Measurements from ENCODE around the gene OR5L1.

OR5L1 gene

GRCh38 chr11:55811067-55811466 lies at the start of gene OR5L1:
Gene OR5L1 (plus strand): TSS chr11:55811367. CDS start chr11:55811467, 100 bp downstream.
- no peaks in the 10 kb centered on the region for H3K27me3 Mint-ChIP-seq

GRCh38 chr11:55773138-55773537 lies 38.0 kb upstream of the OR5L1 start, which contains the start of gene OR5D13:
Gene OR5D13 (plus strand): TSS chr11:55773438. CDS start chr11:55773438, 0 bp downstream.
- no peaks in the 10 kb centered on the region for H3K4me1 Mint-ChIP-seq
- peaks cover 5% of the 10 kb centered on the region for H3K9me3 Mint-ChIP-seq
- no peak within 1 kb of the TSS for H3K4me3 Mint-ChIP-seq
- H3K27ac Mint-ChIP-seq, result no peak within 1 kb of the TSS
- no peak for ATAC-seq
- no peaks in the 10 kb centered on the region for H3K27me3 Mint-ChIP-seq
- no peaks in the 10 kb centered on the region for H3K36me3 Mint-ChIP-seq

More at GRCh38 chr11:55811067-55811466, at the start of gene OR5L1:
- H3K27ac Mint-ChIP-seq, result no peak within 1 kb of the TSS
- H3K4me3 Mint-ChIP-seq, result no peak within 1 kb of the TSS
- H3K4me1 Mint-ChIP-seq, result no peaks in the 10 kb centered on the region
- H3K36me3 Mint-ChIP-seq, result no peaks in the 10 kb centered on the region
- peaks cover 12% of the 10 kb centered on the region for H3K9me3 Mint-ChIP-seq
- ATAC-seq, result no peak

- Mint-ChIP-seq H3K27ac (no peak overlapping the region), H3K27me3 (no peaks in the 10 kb centered on the region), H3K9me3 (peaks cover 13% of the 10 kb centered on the region), H3K4me3 (no peak overlapping the region), H3K36me3 (no peaks in the 10 kb centered on the region), H3K4me1 (no peaks in the 10 kb centered on the region)
- ATAC-seq, result no peak
These were observed 19.6 kb upstream of the OR5L1 start for GRCh38 chr11:55791606-55792005.

GRCh38 chr11:55793321-55793720 lies 17.8 kb upstream of the OR5L1 start:
- no peak overlapping the region for H3K4me3 Mint-ChIP-seq
- no peaks in the 10 kb centered on the region for H3K4me1 Mint-ChIP-seq
- no peaks in the 10 kb centered on the region for H3K27me3 Mint-ChIP-seq
- H3K36me3 Mint-ChIP-seq, result no peaks in the 10 kb centered on the region
- H3K27ac Mint-ChIP-seq, result no peak overlapping the region
- no peak for ATAC-seq
- peaks cover 10% of the 10 kb centered on the region for H3K9me3 Mint-ChIP-seq

GRCh38 chr11:55795256-55795655 lies 15.9 kb upstream of the OR5L1 start, which contains the start of gene OR5D14:
Gene OR5D14 (plus strand): TSS chr11:55795556. CDS start chr11:55795556, 0 bp downstream.
- no peaks in the 10 kb centered on the region for H3K4me1 Mint-ChIP-seq
- H3K36me3 Mint-ChIP-seq, result no peaks in the 10 kb centered on the region
- H3K4me3 Mint-ChIP-seq, result no peak within 1 kb of the TSS
- H3K9me3 Mint-ChIP-seq, result peaks cover 17% of the 10 kb centered on the region
- ATAC-seq, result no peak
- no peak within 1 kb of the TSS for H3K27ac Mint-ChIP-seq
- H3K27me3 Mint-ChIP-seq, result no peaks in the 10 kb centered on the region

- no peaks in the 10 kb centered on the region for H3K4me1 Mint-ChIP-seq
- no peak overlapping the region for H3K27ac Mint-ChIP-seq
- no peak overlapping the region for H3K4me3 Mint-ChIP-seq
- H3K27me3 Mint-ChIP-seq, result no peaks in the 10 kb centered on the region
- ATAC-seq, result no peak
- H3K9me3 Mint-ChIP-seq, result peaks cover 14% of the 10 kb centered on the region
- H3K36me3 Mint-ChIP-seq, result no peaks in the 10 kb centered on the region
These were observed 4.9 kb upstream of the OR5L1 start for GRCh38 chr11:55806248-55806647.

GRCh38 chr11:55819330-55819729 lies 8.2 kb downstream of the OR5L1 start, which contains the start of gene OR5D18:
Gene OR5D18 (plus strand): TSS chr11:55819630. CDS start chr11:55819630, 0 bp downstream.
- Mint-ChIP-seq H3K27ac (no peak within 1 kb of the TSS), H3K9me3 (peaks cover 13% of the 10 kb centered on the region), H3K36me3 (no peaks in the 10 kb centered on the region), H3K27me3 (no peaks in the 10 kb centered on the region), H3K4me3 (no peak within 1 kb of the TSS), H3K4me1 (no peaks in the 10 kb centered on the region)
- ATAC-seq, result no peak

- Mint-ChIP-seq H3K27me3 (no peaks in the 10 kb centered on the region), H3K4me1 (no peaks in the 10 kb centered on the region), H3K4me3 (no peak within 1 kb of the TSS), H3K9me3 (peaks cover 3% of the 10 kb centered on the region), H3K27ac (no peak within 1 kb of the TSS), H3K36me3 (no peaks in the 10 kb centered on the region)
- ATAC-seq, result no peak
These were observed 15.8 kb downstream of the OR5L1 start, which contains the start of gene OR5L2 for GRCh38 chr11:55826919-55827318. Gene OR5L2 (plus strand): TSS chr11:55827219. CDS start chr11:55827219, 0 bp downstream.

- H3K9me3 Mint-ChIP-seq, result peaks cover 9% of the 10 kb centered on the region
- no peaks in the 10 kb centered on the region for H3K4me1 Mint-ChIP-seq
- no peaks in the 10 kb centered on the region for H3K36me3 Mint-ChIP-seq
- no peak within 1 kb of the TSS for H3K27ac Mint-ChIP-seq
- H3K4me3 Mint-ChIP-seq, result no peak within 1 kb of the TSS
- no peak for ATAC-seq
- H3K27me3 Mint-ChIP-seq, result no peaks in the 10 kb centered on the region
These were observed 27.3 kb downstream of the OR5L1 start, which contains the start of gene OR5D16 for GRCh38 chr11:55838452-55838851. Gene OR5D16 (plus strand): TSS chr11:55838752. CDS start chr11:55838752, 0 bp downstream.

GRCh38 chr11:55847453-55847852 lies 36.3 kb downstream of the OR5L1 start:
- Mint-ChIP-seq H3K27me3 (no peaks in the 10 kb centered on the region), H3K4me1 (no peaks in the 10 kb centered on the region), H3K4me3 (no peak overlapping the region), H3K9me3 (peaks cover 3% of the 10 kb centered on the region), H3K27ac (no peak overlapping the region), H3K36me3 (no peaks in the 10 kb centered on the region)
- ATAC-seq, result no peak

- Mint-ChIP-seq H3K9me3 (peaks cover 8% of the 10 kb centered on the region), H3K4me1 (no peaks in the 10 kb centered on the region), H3K27ac (no peak overlapping the region), H3K36me3 (no peaks in the 10 kb centered on the region), H3K27me3 (no peaks in the 10 kb centered on the region), H3K4me3 (no peak overlapping the region)
- no peak for ATAC-seq
These were observed 37.9 kb downstream of the OR5L1 start for GRCh38 chr11:55849037-55849436.

- no peaks in the 10 kb centered on the region for H3K36me3 Mint-ChIP-seq
- H3K9me3 Mint-ChIP-seq, result peaks cover 10% of the 10 kb centered on the region
- no peaks in the 10 kb centered on the region for H3K27me3 Mint-ChIP-seq
- no peak overlapping the region for H3K4me3 Mint-ChIP-seq
- H3K27ac Mint-ChIP-seq, result no peak overlapping the region
- ATAC-seq, result no peak
- H3K4me1 Mint-ChIP-seq, result no peaks in the 10 kb centered on the region
These were observed 41.0 kb downstream of the OR5L1 start for GRCh38 chr11:55852141-55852540.

- no peaks in the 10 kb centered on the region for H3K27me3 Mint-ChIP-seq
These were observed 43.5 kb downstream of the OR5L1 start for GRCh38 chr11:55854704-55855103.

More at GRCh38 chr11:55854704-55855103, 43.5 kb downstream of the OR5L1 start:
- H3K9me3 Mint-ChIP-seq, result peaks cover 6% of the 10 kb centered on the region
- no peak overlapping the region for H3K4me3 Mint-ChIP-seq
- no peaks in the 10 kb centered on the region for H3K36me3 Mint-ChIP-seq
- ATAC-seq, result no peak
- H3K4me1 Mint-ChIP-seq, result no peaks in the 10 kb centered on the region
- H3K27ac Mint-ChIP-seq, result no peak overlapping the region

Measured in stimulated activated memory B cell treated with anti-CD40 and anti-IgM and Interleukin-4, amounts not matched to agents 10 μg/mL and 1 μg/mL and 100 μg/mL, for 72 hours (primary cell).